ENCODE measurements around the gene FAM219A.

The FAM219A gene

DNA sequence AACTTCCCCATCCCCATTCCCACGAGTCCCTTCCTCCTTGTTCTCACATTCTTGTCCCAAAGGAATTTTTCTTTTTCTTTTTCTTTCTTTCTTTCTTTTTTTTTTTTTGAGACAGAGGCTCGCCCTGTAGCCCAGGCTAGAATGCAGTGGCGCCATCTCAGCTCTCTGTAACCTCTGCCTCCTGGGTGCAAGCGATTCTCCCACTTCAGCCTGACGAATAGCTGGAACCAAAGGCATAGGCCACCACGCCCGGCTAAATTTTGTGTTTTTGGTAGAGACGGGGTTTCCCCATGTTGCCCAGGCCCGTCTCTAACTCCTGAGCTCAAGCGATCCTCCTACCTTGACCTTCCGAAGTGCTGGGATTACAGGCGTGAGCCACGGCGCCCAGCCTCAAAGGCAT, 986 bp upstream of the FAM219A start:
- DNase-seq (ENCODE audit: low spot score) = no peak
- in situ Hi-C loops (cut with MboI; ENCODE audit: low sequenced_read_pairs, unreplicated experiment) = no loop called here
- TF ChIP-seq, protein P1, sequence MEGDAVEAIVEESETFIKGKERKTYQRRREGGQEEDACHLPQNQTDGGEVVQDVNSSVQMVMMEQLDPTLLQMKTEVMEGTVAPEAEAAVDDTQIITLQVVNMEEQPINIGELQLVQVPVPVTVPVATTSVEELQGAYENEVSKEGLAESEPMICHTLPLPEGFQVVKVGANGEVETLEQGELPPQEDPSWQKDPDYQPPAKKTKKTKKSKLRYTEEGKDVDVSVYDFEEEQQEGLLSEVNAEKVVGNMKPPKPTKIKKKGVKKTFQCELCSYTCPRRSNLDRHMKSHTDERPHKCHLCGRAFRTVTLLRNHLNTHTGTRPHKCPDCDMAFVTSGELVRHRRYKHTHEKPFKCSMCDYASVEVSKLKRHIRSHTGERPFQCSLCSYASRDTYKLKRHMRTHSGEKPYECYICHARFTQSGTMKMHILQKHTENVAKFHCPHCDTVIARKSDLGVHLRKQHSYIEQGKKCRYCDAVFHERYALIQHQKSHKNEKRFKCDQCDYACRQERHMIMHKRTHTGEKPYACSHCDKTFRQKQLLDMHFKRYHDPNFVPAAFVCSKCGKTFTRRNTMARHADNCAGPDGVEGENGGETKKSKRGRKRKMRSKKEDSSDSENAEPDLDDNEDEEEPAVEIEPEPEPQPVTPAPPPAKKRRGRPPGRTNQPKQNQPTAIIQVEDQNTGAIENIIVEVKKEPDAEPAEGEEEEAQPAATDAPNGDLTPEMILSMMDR (IDR thresholded peaks at IDR 0.05; ENCODE audit: borderline replicate concordance, control extremely low read depth, extremely low read depth, insufficient read depth, missing control alignments) = no peak

DNA sequence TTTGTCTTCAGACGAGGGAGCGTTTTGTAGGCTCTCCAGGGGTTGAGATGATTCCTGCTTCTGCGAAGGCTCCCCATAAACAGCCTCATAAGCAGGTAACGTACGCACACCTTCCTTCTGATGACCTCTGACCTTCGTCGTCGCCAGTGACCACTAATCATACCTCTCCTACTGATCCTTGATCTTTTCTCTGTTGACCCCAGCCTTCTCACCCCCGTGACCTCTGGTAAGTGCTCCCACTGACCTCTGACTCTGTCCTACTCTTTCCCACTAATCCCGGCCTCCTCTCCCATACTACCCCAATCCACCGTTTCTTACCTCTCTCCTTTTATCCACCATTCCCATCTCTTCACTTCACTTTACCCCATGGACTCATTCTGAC, 580 bp upstream of the FAM219A start:
- in situ Hi-C loops (cut with MboI; ENCODE audit: low sequenced_read_pairs, unreplicated experiment) = no loop called here
- TF ChIP-seq, protein P1 (IDR thresholded peaks at IDR 0.05; ENCODE audit: borderline replicate concordance, control extremely low read depth, extremely low read depth, insufficient read depth, missing control alignments) = no peak
- no peak for DNase-seq (ENCODE audit: low spot score)

DNA sequence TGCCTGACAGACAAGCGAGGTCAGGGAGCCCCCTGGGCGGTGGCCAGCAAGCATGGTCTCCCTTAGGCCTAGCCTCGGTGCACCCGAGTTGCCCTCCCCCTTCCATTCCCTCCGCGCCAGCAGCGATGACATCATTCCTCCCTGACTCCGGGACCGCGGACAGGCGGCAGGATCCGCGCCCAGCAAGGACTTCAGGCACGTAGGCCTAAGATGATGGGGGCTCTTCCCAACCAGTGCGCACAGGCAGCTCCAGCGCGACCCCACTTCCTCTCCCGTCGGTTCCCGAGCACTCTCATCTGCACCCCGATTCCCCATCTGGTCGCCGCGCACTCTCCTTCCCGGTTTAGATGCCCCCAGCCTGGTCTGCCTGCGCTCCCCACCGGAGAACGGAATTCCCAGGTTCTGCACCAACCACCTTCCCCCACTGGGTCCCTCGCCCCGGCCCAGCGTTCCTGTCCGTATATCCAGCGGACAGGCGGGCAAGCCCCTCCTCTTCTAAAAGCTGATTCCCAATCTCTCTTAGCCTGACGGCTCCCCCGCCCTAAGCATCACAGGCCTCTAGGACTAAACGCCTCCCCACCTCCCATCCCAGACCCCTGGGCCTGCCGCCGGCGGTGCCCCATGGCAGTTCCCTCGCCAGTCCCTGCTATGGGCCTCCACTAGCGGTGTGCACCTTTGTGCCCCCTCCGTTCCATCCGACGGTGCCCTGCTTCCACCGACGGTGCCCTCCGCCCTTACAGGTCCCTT, 931 bp downstream of the FAM219A start:
- in situ Hi-C loops (cut with MboI; ENCODE audit: low sequenced_read_pairs, unreplicated experiment) = no loop called here
- TF ChIP-seq, protein P1 (IDR thresholded peaks at IDR 0.05; ENCODE audit: borderline replicate concordance, control extremely low read depth, extremely low read depth, insufficient read depth, missing control alignments) = no peak
- peak; percentile 31 for DNase-seq (ENCODE audit: low spot score)

DNA sequence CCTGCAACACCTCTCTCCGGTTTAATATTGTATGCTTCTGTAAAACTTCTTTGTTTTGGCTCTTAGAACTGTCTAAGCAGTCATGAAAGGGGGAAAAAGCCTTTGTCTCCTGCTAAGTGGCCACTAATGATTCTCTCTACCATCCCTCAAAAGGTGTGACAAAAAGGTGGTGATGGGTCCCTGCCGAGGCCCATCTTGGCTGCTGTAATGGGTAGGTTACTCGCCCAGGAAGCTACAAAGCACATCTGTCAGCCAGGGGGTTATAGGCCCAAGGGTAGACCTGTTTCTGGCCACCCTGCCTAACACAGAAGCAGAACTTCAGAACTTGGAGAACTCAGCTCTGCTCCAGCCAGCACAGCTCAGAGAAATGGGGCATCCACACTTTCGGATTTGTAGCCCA, 1.6 kb downstream of the FAM219A start:
- in situ Hi-C loops (cut with MboI; ENCODE audit: low sequenced_read_pairs, unreplicated experiment) = no loop called here
- DNase-seq (ENCODE audit: low spot score) = no peak
- TF ChIP-seq, protein P1 (IDR thresholded peaks at IDR 0.05; ENCODE audit: borderline replicate concordance, control extremely low read depth, extremely low read depth, insufficient read depth, missing control alignments) = no peak

DNA sequence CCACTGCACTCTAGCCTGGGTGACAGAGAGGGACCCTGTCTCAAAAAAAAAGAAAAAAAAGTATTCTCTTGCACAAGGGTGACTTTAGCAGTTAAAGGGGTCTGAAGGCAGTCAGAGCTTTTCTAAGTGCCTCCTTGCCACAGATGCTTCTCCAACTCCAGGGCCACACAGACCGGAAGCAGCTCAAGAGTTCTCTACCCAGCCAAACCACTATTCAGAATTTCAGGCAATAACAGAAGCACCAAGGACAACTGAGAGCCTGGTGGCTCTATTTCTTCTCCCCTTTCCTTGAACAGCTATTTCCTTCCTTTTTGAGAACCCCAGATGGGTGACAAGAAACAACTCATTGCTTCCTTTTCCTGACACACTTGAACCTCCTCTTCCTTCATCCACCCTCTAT, 2.2 kb downstream of the FAM219A start:
- TF ChIP-seq, protein P1 (IDR thresholded peaks at IDR 0.05; ENCODE audit: borderline replicate concordance, control extremely low read depth, extremely low read depth, insufficient read depth, missing control alignments) = no peak
- no peak for DNase-seq (ENCODE audit: low spot score)
- in situ Hi-C loops (cut with MboI; ENCODE audit: low sequenced_read_pairs, unreplicated experiment) = no loop called here

DNA sequence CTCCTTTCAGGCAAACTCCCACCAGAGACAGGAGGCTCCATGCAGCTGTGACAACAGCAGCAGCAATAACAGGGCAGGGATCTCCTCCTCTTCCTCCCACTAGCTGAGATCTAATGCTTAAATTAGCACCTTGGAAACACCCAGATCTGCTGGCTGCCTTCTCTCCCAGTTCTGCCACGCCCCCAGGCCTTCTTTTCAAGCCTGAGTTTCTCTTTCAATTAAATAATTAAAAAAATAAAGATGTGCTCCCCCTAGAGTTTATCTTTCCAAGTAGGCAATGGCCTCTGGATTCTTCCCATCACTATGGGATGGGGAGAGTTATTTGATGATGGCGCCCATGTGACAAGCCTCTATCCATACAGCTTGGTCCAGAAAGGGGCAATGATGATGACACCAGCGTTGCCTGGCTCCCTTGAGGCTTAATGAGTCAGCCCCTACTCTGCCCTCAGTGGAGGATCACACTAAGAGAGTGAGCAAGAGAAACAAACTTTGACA, 3.8 kb downstream of the FAM219A start:
- TF ChIP-seq, protein P1 (IDR thresholded peaks at IDR 0.05; ENCODE audit: borderline replicate concordance, control extremely low read depth, extremely low read depth, insufficient read depth, missing control alignments) = no peak
- in situ Hi-C loops (cut with MboI; ENCODE audit: low sequenced_read_pairs, unreplicated experiment) = no loop called here
- DNase-seq (ENCODE audit: low spot score) = no peak
